HepG2 (cell line): ENCODE results near the gene TRIM2. TPM values are rescaled to one million over a fixed set of nuclear protein-coding genes. Genes with fewer than 3 reads are reported as not detected.

Experiments
- EEA1 ChIP-seq: sonication (generic); formaldehyde crosslinking; IDR thresholded peaks from 2 replicates; pipeline ENCODE4 v1.5.1; 2020; ENCODE audit warnings: mild to moderate bottlenecking, missing genetic modification reagents, borderline replicate concordance
- ERF ChIP-seq: IDR thresholded peaks from 2 replicates; pipeline ENCODE4 v1.6.1; 2018; ENCODE audit warnings: missing biosample characterization, missing genetic modification reagents
- GABPB1 ChIP-seq: IDR thresholded peaks from 2 replicates; pipeline ENCODE4 v1.6.1; 2016; ENCODE audit warnings: mild to moderate bottlenecking, missing genetic modification reagents, moderate library complexity, missing compliant biosample characterization
- HNRNPK ChIP-seq: fragments of 200-400 bp; formaldehyde crosslinking; IDR thresholded peaks from 2 replicates; pipeline ENCODE4 v1.6.1; 2018; ENCODE audit warnings: low read length, low read depth, moderate library complexity, mild to moderate bottlenecking; ENCODE audit not compliant: poor library complexity, severe bottlenecking
- JARID2 ChIP-seq: sonication (generic); formaldehyde crosslinking; IDR thresholded peaks from 2 replicates; pipeline ENCODE4 v1.8.1; 2023; ENCODE audit warnings: missing genetic modification reagents, inconsistent platforms; ENCODE audit not compliant: insufficient replicate concordance
- KDM5A ChIP-seq: fragments of 200-600 bp; sonication (generic); IDR thresholded peaks from 2 replicates; pipeline ENCODE4 v1.7.0; 2018; ENCODE audit warnings: antibody characterized with exemption, mild to moderate bottlenecking, low read length, borderline replicate concordance
- MLLT10 ChIP-seq: sonication (generic); formaldehyde crosslinking; IDR thresholded peaks from 2 replicates; pipeline ENCODE4 v1.4.0; 2020; ENCODE audit warnings: missing genetic modification reagents
- NFIB ChIP-seq: sonication (generic); formaldehyde crosslinking; IDR thresholded peaks from 2 replicates; pipeline ENCODE4 v1.9.0; 2021; ENCODE audit warnings: missing genetic modification reagents, mild to moderate bottlenecking, borderline replicate concordance
- NFKB2 ChIP-seq: sonication (generic); formaldehyde crosslinking; IDR thresholded peaks from 2 replicates; pipeline ENCODE4 v1.4.0; 2020; ENCODE audit warnings: missing genetic modification reagents, borderline replicate concordance
- SRSF1 ChIP-seq: fragments of 200-400 bp; formaldehyde crosslinking; optimal IDR thresholded peaks from 2 replicates; pipeline ENCODE3; 2017; ENCODE audit warnings: mild to moderate bottlenecking, low read depth, low read length, moderate library complexity
- THAP7 ChIP-seq: sonication (generic); formaldehyde crosslinking; IDR thresholded peaks from 2 replicates; pipeline ENCODE4 v1.8.1; 2023; ENCODE audit warnings: mild to moderate bottlenecking, missing genetic modification reagents
- ZFP1 ChIP-seq: IDR thresholded peaks from 2 replicates; pipeline ENCODE4 v1.6.1; 2016
- ZNF609 ChIP-seq: sonication (generic); formaldehyde crosslinking; IDR thresholded peaks from 2 replicates; pipeline ENCODE4 v1.4.0; 2020; ENCODE audit warnings: mild to moderate bottlenecking, missing genetic modification reagents, borderline replicate concordance
- ZNF766 ChIP-seq: sonication (generic); formaldehyde crosslinking; IDR thresholded peaks from 2 replicates; pipeline ENCODE4 v1.5.0; 2020; ENCODE audit warnings: missing genetic modification reagents, borderline replicate concordance
- ZSCAN21 ChIP-seq: sonication (generic); formaldehyde crosslinking; IDR thresholded peaks from 2 replicates; pipeline ENCODE4 v1.8.0; 2022; ENCODE audit warnings: mild to moderate bottlenecking, missing genetic modification reagents, moderate library complexity, borderline replicate concordance
- polyA plus RNA-seq, 8 experiments: library from polyadenylated mRNA; depleted of rRNA in 3 of 8; stranded (reverse) in 7 of 8; unstranded in 1 of 8; fragments of >200 nt; fragmentation: Illumina TruSeq in 4 of 8; extraction: Trizol in 4 of 8; gene quantifications; 2 replicates each; pipeline versions ENCODE4 v1.2.1 to v1.2.3, GENCODE V29; 2011 to 2016; ENCODE audit warnings: low read depth in 4 of 8, missing spikeins in 1 of 8, mixed read lengths in 1 of 8; ENCODE audit not compliant: insufficient read depth in 1 of 8
- total RNA-seq, 5 experiments: library from RNA; depleted of rRNA; stranded (reverse); fragments of >200 nt; fragmentation: Illumina TruSeq; extraction: Trizol; gene quantifications; 2 replicates each; pipeline ENCODE4 v1.2.3, GENCODE V29; 2016; ENCODE audit warnings: low read depth in 1 of 5
- TF ChIP-seq, protein P1 (sequence below): sonication (generic); formaldehyde crosslinking; IDR thresholded peaks from 2 replicates; pipeline ENCODE4 v1.4.0; 2020; ENCODE audit warnings: missing genetic modification reagents, mild to moderate bottlenecking, borderline replicate concordance
- TF ChIP-seq, protein P2 (sequence below): sonication (generic); formaldehyde crosslinking; IDR thresholded peaks from 2 replicates; pipeline ENCODE4 v1.4.0; 2020; ENCODE audit warnings: mild to moderate bottlenecking, low read depth, missing genetic modification reagents

The TRIM2 gene
- total and polyA plus RNA-seq, 2 of the 13 experiments (the other 11 are each of a cell fraction or from before 2014, with no cell fraction given): 2.1 to 4.2 TPM

- peak; percentile 43; the same call in 1 of the 2 replicates for TF ChIP-seq ZNF609
- TF ChIP-seq ZSCAN21: peak; percentile 97
- TF ChIP-seq, protein P1, sequence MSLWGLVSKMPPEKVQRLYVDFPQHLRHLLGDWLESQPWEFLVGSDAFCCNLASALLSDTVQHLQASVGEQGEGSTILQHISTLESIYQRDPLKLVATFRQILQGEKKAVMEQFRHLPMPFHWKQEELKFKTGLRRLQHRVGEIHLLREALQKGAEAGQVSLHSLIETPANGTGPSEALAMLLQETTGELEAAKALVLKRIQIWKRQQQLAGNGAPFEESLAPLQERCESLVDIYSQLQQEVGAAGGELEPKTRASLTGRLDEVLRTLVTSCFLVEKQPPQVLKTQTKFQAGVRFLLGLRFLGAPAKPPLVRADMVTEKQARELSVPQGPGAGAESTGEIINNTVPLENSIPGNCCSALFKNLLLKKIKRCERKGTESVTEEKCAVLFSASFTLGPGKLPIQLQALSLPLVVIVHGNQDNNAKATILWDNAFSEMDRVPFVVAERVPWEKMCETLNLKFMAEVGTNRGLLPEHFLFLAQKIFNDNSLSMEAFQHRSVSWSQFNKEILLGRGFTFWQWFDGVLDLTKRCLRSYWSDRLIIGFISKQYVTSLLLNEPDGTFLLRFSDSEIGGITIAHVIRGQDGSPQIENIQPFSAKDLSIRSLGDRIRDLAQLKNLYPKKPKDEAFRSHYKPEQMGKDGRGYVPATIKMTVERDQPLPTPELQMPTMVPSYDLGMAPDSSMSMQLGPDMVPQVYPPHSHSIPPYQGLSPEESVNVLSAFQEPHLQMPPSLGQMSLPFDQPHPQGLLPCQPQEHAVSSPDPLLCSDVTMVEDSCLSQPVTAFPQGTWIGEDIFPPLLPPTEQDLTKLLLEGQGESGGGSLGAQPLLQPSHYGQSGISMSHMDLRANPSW (CRISPR knock-in tag): no peak; the same call in 1 of the 2 replicates
- 0 out of 2 replicates have a peak, but pooled peaks have one; percentile 89 for TF ChIP-seq ZNF766 (CRISPR knock-in tag)
- TF ChIP-seq HNRNPK: peak; percentile 71
- TF ChIP-seq EEA1: peak; percentile 92
- TF ChIP-seq SRSF1: no peak
- TF ChIP-seq, protein P2, sequence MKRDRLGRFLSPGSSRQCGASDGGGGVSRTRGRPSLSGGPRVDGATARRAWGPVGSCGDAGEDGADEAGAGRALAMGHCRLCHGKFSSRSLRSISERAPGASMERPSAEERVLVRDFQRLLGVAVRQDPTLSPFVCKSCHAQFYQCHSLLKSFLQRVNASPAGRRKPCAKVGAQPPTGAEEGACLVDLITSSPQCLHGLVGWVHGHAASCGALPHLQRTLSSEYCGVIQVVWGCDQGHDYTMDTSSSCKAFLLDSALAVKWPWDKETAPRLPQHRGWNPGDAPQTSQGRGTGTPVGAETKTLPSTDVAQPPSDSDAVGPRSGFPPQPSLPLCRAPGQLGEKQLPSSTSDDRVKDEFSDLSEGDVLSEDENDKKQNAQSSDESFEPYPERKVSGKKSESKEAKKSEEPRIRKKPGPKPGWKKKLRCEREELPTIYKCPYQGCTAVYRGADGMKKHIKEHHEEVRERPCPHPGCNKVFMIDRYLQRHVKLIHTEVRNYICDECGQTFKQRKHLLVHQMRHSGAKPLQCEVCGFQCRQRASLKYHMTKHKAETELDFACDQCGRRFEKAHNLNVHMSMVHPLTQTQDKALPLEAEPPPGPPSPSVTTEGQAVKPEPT: peak; percentile 51; the same call in 1 of the 2 replicates
- peak; percentile 70 for TF ChIP-seq ERF (CRISPR knock-in tag)
- TF ChIP-seq JARID2 (CRISPR knock-in tag): no peak
- TF ChIP-seq THAP7 (CRISPR knock-in tag): 0 out of 2 replicates have a peak, but pooled peaks have one; percentile 62
- TF ChIP-seq ZFP1 (CRISPR knock-in tag): no peak
- TF ChIP-seq GABPB1: peak; percentile 82
- peak; percentile 84; the same call in 1 of the 2 replicates for TF ChIP-seq NFKB2 (CRISPR knock-in tag)
- TF ChIP-seq KDM5A: peak; percentile 69
- TF ChIP-seq MLLT10: no peak
- TF ChIP-seq NFIB: no peak
Measured at GRCh38 chr4:153344131-153345011, 140.1 kb downstream of the TRIM2 start, which contains the start of gene MND1 (continued).
